Body of pancreas (tissue), 4 donors: ENCODE data around the gene ADAMTS17. TPM values are rescaled to one million over a fixed set of nuclear protein-coding genes. Genes with fewer than 3 reads are reported as not detected.

Experiments
- ATAC-seq: fragments of 150-250 bp; one replicate; pipeline ENCODE4 v1.9.1; 2016
- DNase-seq, 4 donors: peaks; one replicate each; pipeline ENCODE4 v3.0.0-alpha.2; 2019
- H3K27ac ChIP-seq, 4 donors: fragments of 200-600 bp; sonication (generic); 1 replicate in 3 of 4; 2 replicates in 1 of 4; pipeline versions ENCODE4 v1.5.1 to v1.6.1; 2016 to 2019; ENCODE audit warnings: mild to moderate bottlenecking in 1 of 4, mixed read lengths in 1 of 4, moderate library complexity in 1 of 4
- H3K27me3 ChIP-seq, 2 donors: fragments of 200-600 bp; sonication (generic); one replicate each; pipeline ENCODE4 v1.6.0; 2016; ENCODE audit warnings: mild to moderate bottlenecking in 1 of 2
- H3K36me3 ChIP-seq, 2 donors: fragments of 200-600 bp; sonication (generic); replicated peaks in 1 of 2; 2 replicates each; pipeline ENCODE4 v1.5.1; 2016; ENCODE audit warnings: low read depth in 2 of 2; ENCODE audit not compliant: insufficient read depth in 1 of 2
- H3K4me1 ChIP-seq: fragments of 200-600 bp; sonication (generic); one replicate; pipeline ENCODE4 v1.6.0; 2016
- H3K4me3 ChIP-seq, 2 donors: fragments of 200-600 bp; sonication (generic); 1 replicate in 1 of 2; 2 replicates in 1 of 2; pipeline ENCODE4 v1.5.1; 2016 to 2019
- H3K9me3 ChIP-seq, 3 donors: fragments of 200-600 bp; sonication (generic); 1 replicate in 2 of 3; 2 replicates in 1 of 3; pipeline ENCODE4 v1.5.1; 2016
- POLR2A ChIP-seq, 3 donors: fragments of 450-650 bp; IDR thresholded peaks; one replicate each; pipeline ENCODE4 v1.6.1; 2016; ENCODE audit warnings: antibody characterized with exemption in 3 of 3, mild to moderate bottlenecking in 2 of 3
- WGBS, 2 donors: methylation state at CpG; one replicate each; pipeline ENCODE4 v1.1.5; 2017; 5-methylcytosine and 5-hydroxymethylcytosine counted together
- intact Hi-C: fragments of 100-400 bp; cut with DNase I; formaldehyde crosslinking; loops from one replicate; pipeline ENCODE4 v1.15.1; 2023
- total RNA-seq, 2 donors: library from RNA; depleted of rRNA; stranded (reverse); fragments of >200 nt; gene quantifications; one replicate each; pipeline ENCODE4 v1.1.0, GENCODE V29; 2016
- TF ChIP-seq, protein P1 (sequence below), 7 experiments: fragments of 450-650 bp in 4 of 7; fragments of 200-600 bp in 3 of 7; sonication (generic) in 3 of 7; IDR thresholded peaks; one replicate each; pipeline ENCODE4 v1.5.1; 2016 to 2019; ENCODE audit warnings: antibody characterized with exemption in 7 of 7

The ADAMTS17 gene
- total RNA-seq, 2 donors from 2014 or later = 24.6 to 26.0 TPM

DNA sequence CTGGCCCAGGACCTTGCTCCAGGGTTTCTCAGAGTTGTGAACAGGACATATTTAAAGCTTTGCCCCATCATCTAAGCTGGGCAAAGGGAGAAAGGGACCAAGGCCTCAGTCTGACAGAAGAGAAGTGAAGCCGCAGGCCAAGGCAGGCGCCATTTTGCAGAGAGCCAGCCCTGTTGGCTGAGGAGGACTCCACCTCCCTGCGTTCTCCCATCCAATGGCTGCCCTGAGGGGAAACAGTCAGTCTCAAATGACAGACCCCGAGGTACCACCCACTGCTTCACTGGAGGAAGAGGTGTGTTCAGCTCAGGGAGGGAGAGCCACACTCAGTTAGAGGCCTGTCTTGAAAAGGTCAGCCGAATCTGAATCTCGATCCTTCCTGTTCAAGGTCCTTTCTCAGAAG, 86.1 kb downstream of the ADAMTS17 start:
- Histone ChIP-seq H3K4me3 (no peak overlapping the region), H3K27ac (no peak overlapping the region), H3K9me3 (no peaks in the 10 kb centered on the region), H3K36me3 (peaks cover 0 to 7% of the 10 kb centered on the region in 2 donors), H3K4me1 (peaks cover 11% of the 10 kb centered on the region), H3K27me3 (no peaks in the 10 kb centered on the region)
- no peak for ATAC-seq
- TF ChIP-seq, protein P1, sequence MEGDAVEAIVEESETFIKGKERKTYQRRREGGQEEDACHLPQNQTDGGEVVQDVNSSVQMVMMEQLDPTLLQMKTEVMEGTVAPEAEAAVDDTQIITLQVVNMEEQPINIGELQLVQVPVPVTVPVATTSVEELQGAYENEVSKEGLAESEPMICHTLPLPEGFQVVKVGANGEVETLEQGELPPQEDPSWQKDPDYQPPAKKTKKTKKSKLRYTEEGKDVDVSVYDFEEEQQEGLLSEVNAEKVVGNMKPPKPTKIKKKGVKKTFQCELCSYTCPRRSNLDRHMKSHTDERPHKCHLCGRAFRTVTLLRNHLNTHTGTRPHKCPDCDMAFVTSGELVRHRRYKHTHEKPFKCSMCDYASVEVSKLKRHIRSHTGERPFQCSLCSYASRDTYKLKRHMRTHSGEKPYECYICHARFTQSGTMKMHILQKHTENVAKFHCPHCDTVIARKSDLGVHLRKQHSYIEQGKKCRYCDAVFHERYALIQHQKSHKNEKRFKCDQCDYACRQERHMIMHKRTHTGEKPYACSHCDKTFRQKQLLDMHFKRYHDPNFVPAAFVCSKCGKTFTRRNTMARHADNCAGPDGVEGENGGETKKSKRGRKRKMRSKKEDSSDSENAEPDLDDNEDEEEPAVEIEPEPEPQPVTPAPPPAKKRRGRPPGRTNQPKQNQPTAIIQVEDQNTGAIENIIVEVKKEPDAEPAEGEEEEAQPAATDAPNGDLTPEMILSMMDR (IDR thresholded peaks at IDR 0.05) = no peak
- TF ChIP-seq POLR2A (IDR thresholded peaks at IDR 0.05) = no peak
- 77 to 80% methylated on average over 5 to 6 of the region's 6 CpGs for WGBS, 2 donors
- intact Hi-C loops = no loop called here
- DNase-seq = no peak

DNA sequence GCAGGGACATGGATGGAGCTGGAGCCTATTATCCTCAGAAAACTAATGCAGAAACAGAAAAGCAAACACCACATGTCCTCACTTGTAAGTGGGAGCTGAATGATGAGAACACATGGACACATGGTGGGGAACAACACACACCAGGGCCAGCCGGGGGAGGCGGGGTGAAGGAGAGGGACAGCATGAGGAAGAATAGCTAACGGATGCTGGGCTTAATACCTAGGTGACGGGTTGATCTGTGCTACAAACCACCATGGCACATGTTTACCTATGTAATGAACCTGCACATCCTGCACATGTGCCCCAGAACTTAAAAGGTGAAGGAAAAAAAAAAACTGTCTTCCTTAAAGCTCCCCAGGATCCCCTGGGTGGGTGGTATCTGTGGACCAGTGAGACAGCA, 87.1 kb downstream of the ADAMTS17 start:
- DNase-seq = no peak
- Histone ChIP-seq H3K27ac (no peak overlapping the region), H3K27me3 (no peaks in the 10 kb centered on the region), H3K9me3 (no peaks in the 10 kb centered on the region), H3K36me3 (peaks cover 0 to 7% of the 10 kb centered on the region in 2 donors), H3K4me3 (no peak overlapping the region), H3K4me1 (peaks cover 11% of the 10 kb centered on the region)
- TF ChIP-seq, protein P1 (IDR thresholded peaks at IDR 0.05) = no peak
- TF ChIP-seq POLR2A (IDR thresholded peaks at IDR 0.05) = no peak
- 73 to 75% methylated on average over 4 of the region's 4 CpGs for WGBS, 2 donors
- intact Hi-C loops = no loop called here
- ATAC-seq = no peak

- DNase-seq = no peak
- no peaks in the 10 kb centered on the region for H3K27me3 ChIP-seq
- WGBS, 2 donors = 68 to 70% methylated on average over 5 of the region's 5 CpGs
Observed at GRCh38 chr15:100254285-100254684, 87.5 kb downstream of the ADAMTS17 start.

GRCh38 chr15:100253640-100254039, 88.1 kb downstream of the ADAMTS17 start:
- no peak for DNase-seq
- peaks cover 0 to 7% of the 10 kb centered on the region in 2 donors for H3K36me3 ChIP-seq
- H3K27me3 ChIP-seq = no peaks in the 10 kb centered on the region
- intact Hi-C loops = no loop called here
- 73 to 89% methylated on average over 1 of the region's 1 CpG for whole genome bisulfite sequencing, 2 donors
- no peak for TF ChIP-seq POLR2A (IDR thresholded peaks at IDR 0.05)
- TF ChIP-seq, protein P1 (IDR thresholded peaks at IDR 0.05) = no peak
- no peak overlapping the region for H3K27ac ChIP-seq
- H3K4me1 ChIP-seq = peaks cover 11% of the 10 kb centered on the region
- no peak for ATAC-seq
- H3K9me3 ChIP-seq = no peaks in the 10 kb centered on the region
- no peak overlapping the region for H3K4me3 ChIP-seq

More at GRCh38 chr15:100254285-100254684, 87.5 kb downstream of the ADAMTS17 start:
- Histone ChIP-seq H3K4me1 (peaks cover 11% of the 10 kb centered on the region), H3K4me3 (no peak overlapping the region), H3K36me3 (peaks cover 0 to 7% of the 10 kb centered on the region in 2 donors), H3K27ac (no peak overlapping the region), H3K9me3 (no peaks in the 10 kb centered on the region)
- intact Hi-C loops = no loop called here
- TF ChIP-seq, protein P1 (IDR thresholded peaks at IDR 0.05) = no peak
- TF ChIP-seq POLR2A (IDR thresholded peaks at IDR 0.05) = no peak
- no peak for ATAC-seq

- TF ChIP-seq, protein P1 (IDR thresholded peaks at IDR 0.05) = no peak
- no peak for TF ChIP-seq POLR2A (IDR thresholded peaks at IDR 0.05)
- 59 to 83% methylated on average over 9 of the region's 9 CpGs for WGBS, 2 donors
- Histone ChIP-seq H3K4me1 (peaks cover 11% of the 10 kb centered on the region), H3K36me3 (peaks cover 0 to 4% of the 10 kb centered on the region in 2 donors), H3K4me3 (no peak overlapping the region), H3K27ac (no peak overlapping the region), H3K27me3 (no peaks in the 10 kb centered on the region), H3K9me3 (no peaks in the 10 kb centered on the region)
- ATAC-seq (no peak), DNase-seq (peak in 1 of 4 donors; percentile 36)
- intact Hi-C loops = no loop called here
Observed at GRCh38 chr15:100252779-100253417, 88.9 kb downstream of the ADAMTS17 start.
